ENCODE results near the gene KLHL22. TPM values are rescaled to one million over a fixed set of nuclear protein-coding genes. Genes with fewer than 3 reads are reported as not detected.

KLHL22 gene
- total and polyA plus RNA-seq, 2 of the 13 experiments (the other 11 are each of a cell fraction or from before 2014, with no cell fraction given) = 10.9 to 14.8 TPM

GRCh38 chr22:20393705-20394476, 101.7 kb downstream of the KLHL22 start, which contains the start of gene ZNF74 (continued):
- TF ChIP-seq, protein P1, sequence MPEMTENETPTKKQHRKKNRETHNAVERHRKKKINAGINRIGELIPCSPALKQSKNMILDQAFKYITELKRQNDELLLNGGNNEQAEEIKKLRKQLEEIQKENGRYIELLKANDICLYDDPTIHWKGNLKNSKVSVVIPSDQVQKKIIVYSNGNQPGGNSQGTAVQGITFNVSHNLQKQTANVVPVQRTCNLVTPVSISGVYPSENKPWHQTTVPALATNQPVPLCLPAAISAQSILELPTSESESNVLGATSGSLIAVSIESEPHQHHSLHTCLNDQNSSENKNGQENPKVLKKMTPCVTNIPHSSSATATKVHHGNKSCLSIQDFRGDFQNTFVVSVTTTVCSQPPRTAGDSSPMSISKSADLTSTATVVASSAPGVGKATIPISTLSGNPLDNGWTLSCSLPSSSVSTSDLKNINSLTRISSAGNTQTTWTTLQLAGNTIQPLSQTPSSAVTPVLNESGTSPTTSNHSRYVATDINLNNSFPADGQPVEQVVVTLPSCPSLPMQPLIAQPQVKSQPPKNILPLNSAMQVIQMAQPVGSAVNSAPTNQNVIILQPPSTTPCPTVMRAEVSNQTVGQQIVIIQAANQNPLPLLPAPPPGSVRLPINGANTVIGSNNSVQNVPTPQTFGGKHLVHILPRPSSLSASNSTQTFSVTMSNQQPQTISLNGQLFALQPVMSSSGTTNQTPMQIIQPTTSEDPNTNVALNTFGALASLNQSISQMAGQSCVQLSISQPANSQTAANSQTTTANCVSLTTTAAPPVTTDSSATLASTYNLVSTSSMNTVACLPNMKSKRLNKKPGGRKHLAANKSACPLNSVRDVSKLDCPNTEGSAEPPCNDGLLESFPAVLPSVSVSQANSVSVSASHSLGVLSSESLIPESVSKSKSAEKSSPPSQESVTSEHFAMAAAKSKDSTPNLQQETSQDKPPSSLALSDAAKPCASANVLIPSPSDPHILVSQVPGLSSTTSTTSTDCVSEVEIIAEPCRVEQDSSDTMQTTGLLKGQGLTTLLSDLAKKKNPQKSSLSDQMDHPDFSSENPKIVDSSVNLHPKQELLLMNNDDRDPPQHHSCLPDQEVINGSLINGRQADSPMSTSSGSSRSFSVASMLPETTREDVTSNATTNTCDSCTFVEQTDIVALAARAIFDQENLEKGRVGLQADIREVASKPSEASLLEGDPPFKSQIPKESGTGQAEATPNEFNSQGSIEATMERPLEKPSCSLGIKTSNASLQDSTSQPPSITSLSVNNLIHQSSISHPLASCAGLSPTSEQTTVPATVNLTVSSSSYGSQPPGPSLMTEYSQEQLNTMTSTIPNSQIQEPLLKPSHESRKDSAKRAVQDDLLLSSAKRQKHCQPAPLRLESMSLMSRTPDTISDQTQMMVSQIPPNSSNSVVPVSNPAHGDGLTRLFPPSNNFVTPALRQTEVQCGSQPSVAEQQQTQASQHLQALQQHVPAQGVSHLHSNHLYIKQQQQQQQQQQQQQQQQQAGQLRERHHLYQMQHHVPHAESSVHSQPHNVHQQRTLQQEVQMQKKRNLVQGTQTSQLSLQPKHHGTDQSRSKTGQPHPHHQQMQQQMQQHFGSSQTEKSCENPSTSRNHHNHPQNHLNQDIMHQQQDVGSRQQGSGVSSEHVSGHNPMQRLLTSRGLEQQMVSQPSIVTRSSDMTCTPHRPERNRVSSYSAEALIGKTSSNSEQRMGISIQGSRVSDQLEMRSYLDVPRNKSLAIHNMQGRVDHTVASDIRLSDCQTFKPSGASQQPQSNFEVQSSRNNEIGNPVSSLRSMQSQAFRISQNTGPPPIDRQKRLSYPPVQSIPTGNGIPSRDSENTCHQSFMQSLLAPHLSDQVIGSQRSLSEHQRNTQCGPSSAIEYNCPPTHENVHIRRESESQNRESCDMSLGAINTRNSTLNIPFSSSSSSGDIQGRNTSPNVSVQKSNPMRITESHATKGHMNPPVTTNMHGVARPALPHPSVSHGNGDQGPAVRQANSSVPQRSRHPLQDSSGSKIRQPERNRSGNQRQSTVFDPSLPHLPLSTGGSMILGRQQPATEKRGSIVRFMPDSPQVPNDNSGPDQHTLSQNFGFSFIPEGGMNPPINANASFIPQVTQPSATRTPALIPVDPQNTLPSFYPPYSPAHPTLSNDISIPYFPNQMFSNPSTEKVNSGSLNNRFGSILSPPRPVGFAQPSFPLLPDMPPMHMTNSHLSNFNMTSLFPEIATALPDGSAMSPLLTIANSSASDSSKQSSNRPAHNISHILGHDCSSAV (CRISPR knock-in tag; IDR thresholded peaks at IDR 0.05; ENCODE audit: borderline replicate concordance) = no peak
- TF ChIP-seq PCBP2 (optimal IDR thresholded peaks at IDR 0.05; ENCODE audit: low read depth, low read length, poor library complexity, severe bottlenecking) = no peak
- TF ChIP-seq MIXL1 (CRISPR knock-in tag; IDR thresholded peaks at IDR 0.05) = no peak
- peak; percentile 87; the same call in 1 of the 2 replicates for TF ChIP-seq ZNF280B (CRISPR knock-in tag; IDR thresholded peaks at IDR 0.05; ENCODE audit: borderline replicate concordance)
- TF ChIP-seq SNAPC2 (CRISPR knock-in tag; IDR thresholded peaks at IDR 0.05) = no peak
- no peak for TF ChIP-seq ZNF292 (CRISPR knock-in tag; IDR thresholded peaks at IDR 0.05; ENCODE audit: borderline replicate concordance, low read depth)
- TF ChIP-seq RAD21 (CRISPR knock-in tag; IDR thresholded peaks at IDR 0.05) = no peak
- TF ChIP-seq HOXA9 (CRISPR knock-in tag; IDR thresholded peaks at IDR 0.05; ENCODE audit: borderline replicate concordance) = no peak
- TF ChIP-seq MTA3 (CRISPR knock-in tag; IDR thresholded peaks at IDR 0.05) = no peak
- no peak for TF ChIP-seq ZNF251 (CRISPR knock-in tag; IDR thresholded peaks at IDR 0.05)
- 0 out of 2 replicates have a peak, but pooled peaks have one; percentile 33 for TF ChIP-seq ZNF773 (CRISPR knock-in tag; IDR thresholded peaks at IDR 0.05; ENCODE audit: borderline replicate concordance)
- no peak for TF ChIP-seq ZSCAN29 (CRISPR knock-in tag; conservative IDR thresholded peaks at IDR 0.05)
- TF ChIP-seq KDM3A (CRISPR knock-in tag; IDR thresholded peaks at IDR 0.05; ENCODE audit: low read depth) = peak; percentile 92
- no peak for TF ChIP-seq KLF15 (CRISPR knock-in tag; IDR thresholded peaks at IDR 0.05; ENCODE audit: borderline replicate concordance)
- 0 out of 2 replicates have a peak, but pooled peaks have one; percentile 48 for TF ChIP-seq ZNF264 (CRISPR knock-in tag; IDR thresholded peaks at IDR 0.05)
- TF ChIP-seq ZNF382 (CRISPR knock-in tag; IDR thresholded peaks at IDR 0.05; ENCODE audit: borderline replicate concordance) = no peak
- peak; percentile 42; the same call in 1 of the 2 replicates for TF ChIP-seq E2F2 (CRISPR knock-in tag; IDR thresholded peaks at IDR 0.05; ENCODE audit: borderline replicate concordance)
- TF ChIP-seq HNRNPH1 (optimal IDR thresholded peaks at IDR 0.05; ENCODE audit: low read depth, low read length) = no peak
- TF ChIP-seq ZNF331 (CRISPR knock-in tag; IDR thresholded peaks at IDR 0.05) = peak; percentile 30; the same call in 1 of the 2 replicates

Measured in HepG2 (cell line).